GM10266 (cell line): ENCODE data around the gene BRAF.
"Not testable (repeated sequence)": the region's sequence is repeated elsewhere in the genome, so short reads cannot be mapped to it uniquely, and the experiment has no call there.

Experiments used
- DNase-seq: peaks from one replicate; pipeline ENCODE4 v3.0.0; 2012; ENCODE audit errors: extremely low spot score
- TF ChIP-seq, protein P1 (sequence below): IDR thresholded peaks from 2 replicates; pipeline ENCODE4 v1.5.1; 2012; ENCODE audit warnings: mild to moderate bottlenecking, low read depth; ENCODE audit not compliant: control insufficient read depth, insufficient read depth; ENCODE audit errors: missing control alignments

BRAF gene

GRCh38 chr7:140888087-140888486 is 36.6 kb downstream of the BRAF start:
- no peak for DNase-seq
- TF ChIP-seq, protein P1, sequence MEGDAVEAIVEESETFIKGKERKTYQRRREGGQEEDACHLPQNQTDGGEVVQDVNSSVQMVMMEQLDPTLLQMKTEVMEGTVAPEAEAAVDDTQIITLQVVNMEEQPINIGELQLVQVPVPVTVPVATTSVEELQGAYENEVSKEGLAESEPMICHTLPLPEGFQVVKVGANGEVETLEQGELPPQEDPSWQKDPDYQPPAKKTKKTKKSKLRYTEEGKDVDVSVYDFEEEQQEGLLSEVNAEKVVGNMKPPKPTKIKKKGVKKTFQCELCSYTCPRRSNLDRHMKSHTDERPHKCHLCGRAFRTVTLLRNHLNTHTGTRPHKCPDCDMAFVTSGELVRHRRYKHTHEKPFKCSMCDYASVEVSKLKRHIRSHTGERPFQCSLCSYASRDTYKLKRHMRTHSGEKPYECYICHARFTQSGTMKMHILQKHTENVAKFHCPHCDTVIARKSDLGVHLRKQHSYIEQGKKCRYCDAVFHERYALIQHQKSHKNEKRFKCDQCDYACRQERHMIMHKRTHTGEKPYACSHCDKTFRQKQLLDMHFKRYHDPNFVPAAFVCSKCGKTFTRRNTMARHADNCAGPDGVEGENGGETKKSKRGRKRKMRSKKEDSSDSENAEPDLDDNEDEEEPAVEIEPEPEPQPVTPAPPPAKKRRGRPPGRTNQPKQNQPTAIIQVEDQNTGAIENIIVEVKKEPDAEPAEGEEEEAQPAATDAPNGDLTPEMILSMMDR = no peak

DNA sequence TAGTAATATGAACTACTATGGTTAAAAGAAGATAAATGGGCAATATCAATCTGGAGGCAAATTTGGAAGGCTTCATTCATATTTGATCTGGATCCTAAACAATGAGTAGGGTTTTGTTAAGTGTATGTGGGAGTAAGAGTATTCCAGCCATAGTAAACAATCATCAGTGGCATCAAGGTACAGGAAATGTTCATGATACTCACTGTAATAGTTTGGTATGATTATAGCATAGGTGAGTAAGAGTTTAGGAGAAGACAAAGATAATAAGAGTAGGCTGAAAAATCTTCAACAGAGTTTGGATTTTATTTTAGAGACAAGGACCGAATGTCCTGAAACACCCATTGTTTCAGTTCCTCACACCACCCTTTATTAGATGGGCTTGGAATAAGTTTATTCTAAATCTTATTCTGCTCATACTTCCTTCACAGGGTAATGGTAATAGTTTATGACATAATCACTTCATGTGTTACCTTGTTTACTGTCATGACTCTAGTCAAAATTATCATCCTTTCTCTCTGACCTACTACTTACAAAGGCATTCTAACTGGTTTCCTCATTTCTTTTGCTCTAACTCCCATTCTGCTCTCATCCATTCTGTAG is 38.9 kb downstream of the BRAF start:
- TF ChIP-seq, protein P1 = no peak
- DNase-seq = no peak

- TF ChIP-seq, protein P1 = no peak
- DNase-seq = no peak
Measured at GRCh38 chr7:140883378-140883777, 41.4 kb downstream of the BRAF start.

DNA sequence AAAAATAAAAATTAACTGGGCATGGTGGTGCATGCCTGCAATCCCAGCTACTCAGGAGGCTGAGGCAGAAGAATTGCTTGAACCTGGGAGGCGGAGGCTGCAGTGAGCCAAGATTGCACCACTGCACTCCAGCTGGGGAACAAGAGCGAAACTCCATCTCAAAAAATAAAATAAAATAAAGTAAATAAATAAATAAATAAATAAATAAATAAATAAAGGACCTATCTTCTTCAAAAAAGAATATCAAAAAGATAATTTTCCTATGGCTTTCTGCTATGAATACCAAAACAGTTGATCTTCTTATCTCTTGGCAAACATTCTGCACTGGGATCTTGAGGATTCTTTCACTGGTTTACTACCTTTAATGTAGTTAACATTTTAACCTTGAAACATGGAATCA is 41.9 kb downstream of the BRAF start:
- DNase-seq = not testable (repeated sequence)

DNA sequence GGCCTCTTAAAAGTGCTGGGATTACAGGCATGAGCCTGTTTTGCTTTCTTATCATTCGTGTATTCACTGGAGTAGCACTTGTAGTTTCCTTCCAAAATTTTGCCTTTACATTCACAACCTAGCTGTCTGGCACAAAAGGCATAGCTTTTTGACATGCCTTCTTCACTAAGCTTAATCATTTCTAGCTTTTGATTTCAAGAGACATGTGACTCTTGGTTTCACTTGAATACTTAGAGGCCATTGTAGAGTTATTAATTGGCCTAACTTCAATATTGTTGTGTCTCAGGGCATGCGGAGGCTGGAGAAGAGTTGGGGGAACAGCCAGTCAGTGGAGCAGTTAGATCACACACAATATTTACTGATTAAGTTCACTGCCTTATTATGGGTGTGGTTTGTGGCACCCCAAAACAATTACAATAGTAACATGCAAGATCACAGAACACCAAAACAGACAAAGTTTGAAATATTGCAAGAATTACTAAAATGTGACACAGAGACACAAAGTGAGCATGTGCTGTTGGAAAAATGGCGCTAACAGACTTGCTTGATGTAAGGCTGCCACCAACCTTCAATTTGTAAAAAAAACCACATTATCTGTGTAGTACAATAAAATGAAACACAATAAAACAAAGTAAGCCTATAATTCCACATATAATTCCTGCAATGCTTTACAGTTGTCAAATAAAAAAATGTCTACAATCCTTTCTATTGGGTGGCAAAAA is 43.1 kb downstream of the BRAF start:
- TF ChIP-seq, protein P1 = no peak
- no peak for DNase-seq

DNA sequence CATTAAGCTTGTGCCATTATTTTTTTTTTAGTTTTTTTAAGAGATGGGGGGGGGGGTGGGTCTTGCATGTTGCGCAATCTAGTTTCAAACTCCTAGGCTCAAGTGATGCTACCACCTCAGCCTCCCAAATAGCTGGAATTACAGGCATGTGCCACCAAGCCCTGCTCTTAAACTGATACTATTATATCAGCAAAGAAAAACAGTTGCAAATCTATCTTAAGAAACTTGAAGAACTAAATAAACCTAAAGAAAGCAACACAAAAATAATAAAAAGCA is 47.5 kb downstream of the BRAF start:
- DNase-seq = no peak
- TF ChIP-seq, protein P1 = no peak

DNA sequence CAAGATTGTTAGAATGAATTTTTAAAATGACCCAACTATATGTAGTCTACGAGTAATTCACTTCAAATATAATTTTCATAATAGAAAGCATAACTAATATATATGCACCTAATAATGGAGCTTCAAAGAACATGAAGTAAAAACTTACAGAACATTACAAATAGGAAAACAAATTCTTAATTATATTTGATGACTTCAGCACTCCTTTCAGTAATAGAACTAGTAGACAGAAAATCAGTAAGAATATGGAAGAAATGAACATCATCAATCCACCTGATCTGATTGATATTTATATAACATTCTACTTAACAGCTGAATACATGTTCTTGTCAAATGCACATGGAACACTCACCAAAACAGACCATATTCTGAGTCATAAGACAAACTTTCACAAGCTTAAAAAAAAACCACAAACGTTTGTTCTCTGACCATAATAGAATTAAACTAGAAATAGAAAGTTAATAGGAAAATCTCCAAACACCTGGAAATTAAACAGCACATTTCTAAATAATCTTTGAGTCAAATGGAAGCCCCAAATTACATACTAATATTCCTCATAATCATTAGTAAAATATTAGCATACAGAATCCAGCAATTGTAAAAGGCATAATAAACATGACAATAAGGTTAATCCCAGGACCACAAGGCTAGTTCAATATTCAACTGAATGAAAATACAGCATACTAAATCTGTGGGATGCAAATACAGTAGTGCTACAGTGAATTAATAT is 48.0 kb downstream of the BRAF start:
- TF ChIP-seq, protein P1 = no peak
- no peak for DNase-seq
